Naive thymus-derived CD4-positive, alpha-beta T cell (primary cell): Measurements from ENCODE around the gene LRBA. TPM values are rescaled to one million over a fixed set of nuclear protein-coding genes. Genes with fewer than 3 reads are reported as not detected.
A peak's percentile ranks its signal among the peaks of the same experiment; 100 is the strongest.

Experiments
- ATAC-seq: fragments of 150-1000 bp; cut with Tn5 transposase; 2 replicates; pipeline ENCODE4 v1.10.0; 2021; ENCODE audit warnings: mild to moderate bottlenecking, moderate library complexity
- CTCF ChIA-PET: fragments of 350-600 bp; sonication (Branson Sonifier 250); formaldehyde crosslinking; loops from one replicate; lab custom pipeline; 2021; ENCODE audit warnings: antibody characterized with exemption; lab: Charles Lee
- POLR2A ChIA-PET: fragments of 350-600 bp; sonication (Branson Sonifier 250); formaldehyde crosslinking; loops from one replicate; lab custom pipeline; 2021; ENCODE audit warnings: antibody characterized with exemption, inconsistent platforms; lab: Charles Lee
- DNase-seq, 9 donors: peaks; one replicate each; pipeline versions ENCODE4 v3.0.0 to v3.0.0-alpha.2; 2020 to 2022; ENCODE audit warnings: mixed read lengths in 1 of 9
- H3K27ac ChIP-seq: one replicate; pipeline ENCODE4 v1.7.0; 2013; ENCODE audit warnings: mild to moderate bottlenecking, low read depth, low read length, moderate library complexity
- H3K27me3 ChIP-seq, 2 donors: one replicate each; pipeline ENCODE4 v1.7.0; 2013; ENCODE audit warnings: low read length in 2 of 2, mild to moderate bottlenecking in 2 of 2, moderate library complexity in 2 of 2; ENCODE audit not compliant: control insufficient read depth in 2 of 2, insufficient read depth in 2 of 2
- H3K36me3 ChIP-seq, 3 experiments: 1 replicate in 2 of 3; 2 replicates in 1 of 3; pipeline ENCODE4 v1.7.0; 2013; ENCODE audit warnings: low read length in 3 of 3, mild to moderate bottlenecking in 3 of 3, moderate library complexity in 1 of 3; ENCODE audit not compliant: insufficient read depth in 3 of 3, control insufficient read depth in 2 of 3
- H3K4me1 ChIP-seq, 2 donors: one replicate each; pipeline ENCODE4 v1.7.0; 2013; ENCODE audit warnings: low read length in 2 of 2, mild to moderate bottlenecking in 2 of 2, moderate library complexity in 1 of 2; ENCODE audit not compliant: control insufficient read depth in 2 of 2, insufficient read depth in 2 of 2
- H3K4me3 ChIP-seq: 2 replicates; pipeline ENCODE4 v1.7.0; 2013; ENCODE audit warnings: mild to moderate bottlenecking, low read length
- H3K9me3 ChIP-seq, 3 experiments: 1 replicate in 2 of 3; 2 replicates in 1 of 3; pipeline ENCODE4 v1.7.0; 2013; ENCODE audit warnings: low read length in 3 of 3; ENCODE audit not compliant: control insufficient read depth in 2 of 3
- H3K27ac Mint-ChIP-seq, 9 donors: one replicate each; pipeline ENCODE4 v1.8.0; 2020 to 2022; ENCODE audit warnings: mixed read lengths in 9 of 9, mild to moderate bottlenecking in 8 of 9, moderate library complexity in 5 of 9, inconsistent platforms in 2 of 9
- H3K27me3 Mint-ChIP-seq, 5 donors: one replicate each; pipeline ENCODE4 v1.8.0; 2021 to 2022; ENCODE audit warnings: mixed read lengths in 5 of 5, mild to moderate bottlenecking in 1 of 5
- H3K36me3 Mint-ChIP-seq, 5 donors: one replicate each; pipeline ENCODE4 v1.8.0; 2020 to 2022; ENCODE audit warnings: mixed read lengths in 5 of 5, mild to moderate bottlenecking in 3 of 5, inconsistent platforms in 1 of 5
- H3K4me1 Mint-ChIP-seq, 7 donors: one replicate each; pipeline ENCODE4 v1.8.0; 2020 to 2022; ENCODE audit warnings: mixed read lengths in 7 of 7, mild to moderate bottlenecking in 3 of 7, inconsistent platforms in 1 of 7
- H3K4me3 Mint-ChIP-seq, 10 donors: one replicate each; pipeline ENCODE4 v1.8.0; 2020 to 2022; ENCODE audit warnings: mild to moderate bottlenecking in 10 of 10, mixed read lengths in 10 of 10, moderate library complexity in 6 of 10, inconsistent platforms in 2 of 10
- H3K9me3 Mint-ChIP-seq, 11 donors: one replicate each; pipeline ENCODE4 v1.8.0; 2020 to 2022; ENCODE audit warnings: mixed read lengths in 11 of 11, mild to moderate bottlenecking in 4 of 11, inconsistent platforms in 1 of 11, moderate library complexity in 1 of 11
- intact Hi-C, 2 donors: fragments of 100-400 bp; cut with micrococcal nuclease; formaldehyde crosslinking; loops; one replicate each; pipeline ENCODE4 v1.15.1; 2023
- polyA plus RNA-seq, 2 donors: library from polyadenylated mRNA; unstranded; fragments of 300-500 nt; fragmentation: Illumina TruSeq; gene quantifications; one replicate each; pipeline ENCODE4 v1.2.3, GENCODE V29; 2021
- total RNA-seq, 6 experiments: library from RNA in 5 of 6; stranded (reverse) in 5 of 6; gene quantifications; 1 replicate in 5 of 6; 2 replicates in 1 of 6; pipeline ENCODE4 v1.2.3 and lab custom pipeline; 2021 to 2026

The LRBA gene
- total and polyA plus RNA-seq, 7 experiments from 2014 or later: 20.8 to 71.4 (median 58.4) TPM

GRCh38 chr4:150948710-150949109, 66.4 kb downstream of the LRBA start:
- H3K27ac Mint-ChIP-seq: no peak overlapping the region

DNA sequence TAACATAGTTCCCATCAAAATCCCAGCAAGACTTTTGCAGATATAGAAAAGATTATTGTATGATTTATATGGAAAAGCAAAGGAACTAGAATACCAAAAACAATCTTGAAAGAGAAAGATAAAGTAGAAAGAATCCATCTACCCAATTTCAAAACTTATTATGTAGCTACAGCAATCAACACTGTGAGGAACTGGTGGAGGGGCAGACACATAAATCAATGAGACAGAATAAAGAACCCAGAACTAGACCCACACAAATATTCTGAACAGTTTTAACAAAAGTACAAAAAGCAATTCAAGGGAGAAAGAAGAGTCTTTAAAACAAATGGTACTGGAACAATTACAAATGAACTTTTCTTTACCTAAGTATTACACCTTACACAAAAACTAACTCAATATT, 67.0 kb downstream of the LRBA start:
- Mint-ChIP-seq H3K27ac (no peak overlapping the region), H3K4me1 (peaks cover 22 to 78% (median 66%) of the 10 kb centered on the region in 7 donors)

More at GRCh38 chr4:150948710-150949109, 66.4 kb downstream of the LRBA start:
- no peaks in the 10 kb centered on the region for H3K36me3 ChIP-seq
- Mint-ChIP-seq H3K36me3 (peaks cover 6 to 22% (median 20%) of the 10 kb centered on the region in 5 donors), H3K27me3 (no peaks in the 10 kb centered on the region), H3K4me1 (peaks cover 20 to 72% (median 62%) of the 10 kb centered on the region in 7 donors), H3K9me3 (peaks cover 0 to 5% (median 0%) of the 10 kb centered on the region in 11 donors), H3K4me3 (no peak overlapping the region)
- H3K4me3 ChIP-seq: no peak overlapping the region
- POLR2A ChIA-PET: no interaction called here
- intact Hi-C loops: no loop called here
- CTCF ChIA-PET: no interaction called here
- no peak for ATAC-seq
- H3K27me3 ChIP-seq: no peaks in the 10 kb centered on the region
- H3K4me1 ChIP-seq: no peaks in the 10 kb centered on the region
- H3K27ac ChIP-seq: no peak overlapping the region
- no peaks in the 10 kb centered on the region for H3K9me3 ChIP-seq
- no peak for DNase-seq

GRCh38 chr4:150944660-150945059, 70.4 kb downstream of the LRBA start:
- peaks cover 0 to under 1% of the 10 kb centered on the region in 2 donors for H3K4me1 ChIP-seq
- no peak overlapping the region for H3K27ac ChIP-seq
- ATAC-seq: no peak
- Mint-ChIP-seq H3K27me3 (no peaks in the 10 kb centered on the region), H3K27ac (peak overlapping the region in 2 of 9 donors; percentile 49 to 62), H3K36me3 (peaks cover 0 to 14% (median 9%) of the 10 kb centered on the region in 5 donors), H3K4me3 (peak overlapping the region in 1 of 10 donors; percentile 68), H3K4me1 (peaks cover 17 to 74% (median 63%) of the 10 kb centered on the region in 7 donors), H3K9me3 (peaks cover 0 to 1% (median 0%) of the 10 kb centered on the region in 11 donors)
- no peaks in the 10 kb centered on the region for H3K27me3 ChIP-seq
- ChIA-PET CTCF (no interaction called here), POLR2A (no interaction called here)
- no peaks in the 10 kb centered on the region for H3K9me3 ChIP-seq
- intact Hi-C loops: no loop called here
- no peak overlapping the region for H3K4me3 ChIP-seq
- DNase-seq: no peak
- no peaks in the 10 kb centered on the region for H3K36me3 ChIP-seq

More for the DNA sequence above, 67.0 kb downstream of the LRBA start:
- Histone ChIP-seq H3K27me3 (no peaks in the 10 kb centered on the region), H3K36me3 (no peaks in the 10 kb centered on the region), H3K4me3 (no peak overlapping the region), H3K27ac (no peak overlapping the region), H3K9me3 (no peaks in the 10 kb centered on the region), H3K4me1 (no peaks in the 10 kb centered on the region)
- peaks cover 6 to 22% (median 21%) of the 10 kb centered on the region in 5 donors for H3K36me3 Mint-ChIP-seq
- peaks cover 0 to 5% (median 0%) of the 10 kb centered on the region in 11 donors for H3K9me3 Mint-ChIP-seq
- DNase-seq (no peak), ATAC-seq (no peak)
- peak overlapping the region in 2 of 10 donors; percentile 4 to 23 for H3K4me3 Mint-ChIP-seq
- H3K27me3 Mint-ChIP-seq: no peaks in the 10 kb centered on the region
- ChIA-PET CTCF (no interaction called here), POLR2A (no interaction called here)
- intact Hi-C loops: no loop called here

GRCh38 chr4:150943818-150944217, 71.3 kb downstream of the LRBA start:
- DNase-seq (no peak), ATAC-seq (no peak)
- intact Hi-C loops: no loop called here
- Histone ChIP-seq H3K27ac (no peak overlapping the region), H3K36me3 (no peaks in the 10 kb centered on the region), H3K9me3 (no peaks in the 10 kb centered on the region), H3K4me1 (peaks cover 0 to 7% of the 10 kb centered on the region in 2 donors), H3K27me3 (no peaks in the 10 kb centered on the region), H3K4me3 (no peak overlapping the region)
- H3K36me3 Mint-ChIP-seq: peaks cover 0 to 10% (median 8%) of the 10 kb centered on the region in 5 donors
- POLR2A ChIA-PET: no interaction called here
- CTCF ChIA-PET: no interaction called here
- peak overlapping the region in 4 of 9 donors; percentile 1 to 42 (median 21) for H3K27ac Mint-ChIP-seq
- H3K4me1 Mint-ChIP-seq: peaks cover 25 to 76% (median 65%) of the 10 kb centered on the region in 7 donors
- no peaks in the 10 kb centered on the region for H3K27me3 Mint-ChIP-seq
- peaks cover 0 to 1% (median 0%) of the 10 kb centered on the region in 11 donors for H3K9me3 Mint-ChIP-seq
- H3K4me3 Mint-ChIP-seq: no peak overlapping the region

GRCh38 chr4:150943126-150943525, 72.0 kb downstream of the LRBA start:
- Mint-ChIP-seq H3K4me1 (peaks cover 28 to 76% (median 66%) of the 10 kb centered on the region in 7 donors), H3K9me3 (no peaks in the 10 kb centered on the region), H3K27me3 (no peaks in the 10 kb centered on the region), H3K4me3 (no peak overlapping the region), H3K36me3 (peaks cover 0 to 10% (median 8%) of the 10 kb centered on the region in 5 donors), H3K27ac (no peak overlapping the region)
- ChIA-PET CTCF (interaction anchor here (0.5 kb wide), 1 partner anchor 95 kb away, joined by 3 read pairs; no protein-coding TSS in a partner anchor), POLR2A (no interaction called here)
- Histone ChIP-seq H3K4me1 (peaks cover 0 to 7% of the 10 kb centered on the region in 2 donors), H3K4me3 (no peak overlapping the region), H3K9me3 (no peaks in the 10 kb centered on the region), H3K27ac (no peak overlapping the region), H3K36me3 (no peaks in the 10 kb centered on the region), H3K27me3 (no peaks in the 10 kb centered on the region)
- DNase-seq (no peak), ATAC-seq (no peak)
- intact Hi-C loops: no loop called here

GRCh38 chr4:150942539-150942938, 72.5 kb downstream of the LRBA start:
- H3K4me3 Mint-ChIP-seq: no peak overlapping the region
- ATAC-seq (no peak), DNase-seq (no peak)
- Histone ChIP-seq H3K9me3 (no peaks in the 10 kb centered on the region), H3K4me1 (peaks cover 0 to 7% of the 10 kb centered on the region in 2 donors), H3K27ac (no peak overlapping the region), H3K36me3 (no peaks in the 10 kb centered on the region), H3K4me3 (no peak overlapping the region), H3K27me3 (no peaks in the 10 kb centered on the region)
- no peaks in the 10 kb centered on the region for H3K27me3 Mint-ChIP-seq
- H3K27ac Mint-ChIP-seq: peak overlapping the region in 2 of 9 donors; percentile 16 to 36
- CTCF ChIA-PET: interaction anchor here (0.5 kb wide), 1 partner anchor 94 kb away, joined by 3 read pairs; no protein-coding TSS in a partner anchor
- intact Hi-C loops: no loop called here
- POLR2A ChIA-PET: no interaction called here
- H3K4me1 Mint-ChIP-seq: peaks cover 26 to 76% (median 65%) of the 10 kb centered on the region in 7 donors
- no peaks in the 10 kb centered on the region for H3K9me3 Mint-ChIP-seq
- H3K36me3 Mint-ChIP-seq: peaks cover 0 to 10% (median 8%) of the 10 kb centered on the region in 5 donors

DNA sequence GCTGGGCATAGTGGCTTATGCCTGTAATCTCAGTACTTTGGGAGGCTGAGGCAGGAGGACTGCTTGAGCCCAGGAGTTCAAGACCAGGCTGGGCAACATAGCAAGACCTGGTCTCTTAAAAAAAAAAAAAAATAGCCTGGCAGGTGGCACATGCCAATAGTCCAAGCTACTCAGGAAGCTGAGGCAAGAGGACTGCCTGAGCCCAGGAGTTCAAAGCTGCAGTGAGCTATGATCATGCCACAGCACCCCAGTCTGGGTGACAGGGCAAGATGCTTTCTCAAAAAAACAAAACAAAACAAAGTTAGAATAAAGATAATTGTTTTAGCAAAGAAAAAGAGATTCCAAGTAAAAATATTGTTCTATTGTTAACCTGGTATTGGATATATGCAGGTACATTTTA, 75.0 kb downstream of the LRBA start:
- Mint-ChIP-seq H3K4me1 (peaks cover 23 to 74% (median 68%) of the 10 kb centered on the region in 7 donors), H3K9me3 (no peaks in the 10 kb centered on the region), H3K27ac (peak overlapping the region in 2 of 9 donors; percentile 10 to 49), H3K27me3 (no peaks in the 10 kb centered on the region), H3K4me3 (peak overlapping the region in 1 of 10 donors; percentile 13), H3K36me3 (peaks cover 0 to 10% (median 5%) of the 10 kb centered on the region in 5 donors)
- intact Hi-C loops: no loop called here
- peaks cover 0 to 10% of the 10 kb centered on the region in 2 donors for H3K4me1 ChIP-seq
- CTCF ChIA-PET: interaction anchor here (0.6 kb wide), 1 partner anchor 982 kb away, joined by 4 read pairs; no protein-coding TSS in a partner anchor
- POLR2A ChIA-PET: interaction anchor here (0.6 kb wide), 1 partner anchor 745 kb away, joined by 5 read pairs; no protein-coding TSS in a partner anchor
- no peaks in the 10 kb centered on the region for H3K36me3 ChIP-seq
- ATAC-seq (no peak), DNase-seq (peak in 1 of 9 donors; percentile 2)
- H3K27me3 ChIP-seq: no peaks in the 10 kb centered on the region
- no peaks in the 10 kb centered on the region for H3K9me3 ChIP-seq
- H3K4me3 ChIP-seq: no peak overlapping the region
- H3K27ac ChIP-seq: no peak overlapping the region
